ENCODE data around the gene LDLRAP1. TPM values are rescaled to one million over a fixed set of nuclear protein-coding genes. Genes with fewer than 3 reads are reported as not detected.

The LDLRAP1 gene
- total RNA-seq, 4 donors from 2014 or later: 25.1 to 40.9 (median 34.4) TPM

DNA sequence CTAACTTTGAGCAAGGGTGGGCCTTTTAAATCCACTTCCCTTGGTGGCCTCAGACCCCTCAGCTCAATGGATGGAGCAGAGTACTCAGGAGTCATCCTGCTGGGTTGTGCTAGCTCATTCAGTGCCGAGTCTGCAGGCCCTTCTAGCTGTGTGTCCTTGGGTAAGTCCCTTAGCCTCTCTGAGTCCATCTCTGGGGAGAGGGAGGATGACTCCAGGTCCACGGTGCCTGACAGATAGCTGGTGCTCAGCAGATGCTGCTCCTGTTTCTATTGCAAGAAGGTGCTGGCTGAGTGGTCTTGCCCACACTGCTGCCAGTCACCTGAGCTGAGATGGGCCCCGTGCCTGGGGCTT, 11.0 kb downstream of the LDLRAP1 start:
- DNase-seq: no peak
- intact Hi-C loops (cut with DNase I): no loop called here
- Histone ChIP-seq H3K9me3 (no peaks in the 10 kb centered on the region), H3K27ac (no peak overlapping the region), H3K4me1 (peaks cover 26 to 45% of the 10 kb centered on the region in 2 donors), H3K27me3 (no peaks in the 10 kb centered on the region), H3K36me3 (peaks cover 4 to 10% of the 10 kb centered on the region in 2 donors), H3K4me3 (replicated peaks in 1 of 3) (no peak overlapping the region)
- 70 to 96% methylated on average over 1 to 3 of the region's 3 CpGs for WGBS, 2 donors
- TF ChIP-seq POLR2A (IDR thresholded peaks at IDR 0.05): no peak
- TF ChIP-seq, protein P1, sequence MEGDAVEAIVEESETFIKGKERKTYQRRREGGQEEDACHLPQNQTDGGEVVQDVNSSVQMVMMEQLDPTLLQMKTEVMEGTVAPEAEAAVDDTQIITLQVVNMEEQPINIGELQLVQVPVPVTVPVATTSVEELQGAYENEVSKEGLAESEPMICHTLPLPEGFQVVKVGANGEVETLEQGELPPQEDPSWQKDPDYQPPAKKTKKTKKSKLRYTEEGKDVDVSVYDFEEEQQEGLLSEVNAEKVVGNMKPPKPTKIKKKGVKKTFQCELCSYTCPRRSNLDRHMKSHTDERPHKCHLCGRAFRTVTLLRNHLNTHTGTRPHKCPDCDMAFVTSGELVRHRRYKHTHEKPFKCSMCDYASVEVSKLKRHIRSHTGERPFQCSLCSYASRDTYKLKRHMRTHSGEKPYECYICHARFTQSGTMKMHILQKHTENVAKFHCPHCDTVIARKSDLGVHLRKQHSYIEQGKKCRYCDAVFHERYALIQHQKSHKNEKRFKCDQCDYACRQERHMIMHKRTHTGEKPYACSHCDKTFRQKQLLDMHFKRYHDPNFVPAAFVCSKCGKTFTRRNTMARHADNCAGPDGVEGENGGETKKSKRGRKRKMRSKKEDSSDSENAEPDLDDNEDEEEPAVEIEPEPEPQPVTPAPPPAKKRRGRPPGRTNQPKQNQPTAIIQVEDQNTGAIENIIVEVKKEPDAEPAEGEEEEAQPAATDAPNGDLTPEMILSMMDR (IDR thresholded peaks at IDR 0.05): no peak

DNA sequence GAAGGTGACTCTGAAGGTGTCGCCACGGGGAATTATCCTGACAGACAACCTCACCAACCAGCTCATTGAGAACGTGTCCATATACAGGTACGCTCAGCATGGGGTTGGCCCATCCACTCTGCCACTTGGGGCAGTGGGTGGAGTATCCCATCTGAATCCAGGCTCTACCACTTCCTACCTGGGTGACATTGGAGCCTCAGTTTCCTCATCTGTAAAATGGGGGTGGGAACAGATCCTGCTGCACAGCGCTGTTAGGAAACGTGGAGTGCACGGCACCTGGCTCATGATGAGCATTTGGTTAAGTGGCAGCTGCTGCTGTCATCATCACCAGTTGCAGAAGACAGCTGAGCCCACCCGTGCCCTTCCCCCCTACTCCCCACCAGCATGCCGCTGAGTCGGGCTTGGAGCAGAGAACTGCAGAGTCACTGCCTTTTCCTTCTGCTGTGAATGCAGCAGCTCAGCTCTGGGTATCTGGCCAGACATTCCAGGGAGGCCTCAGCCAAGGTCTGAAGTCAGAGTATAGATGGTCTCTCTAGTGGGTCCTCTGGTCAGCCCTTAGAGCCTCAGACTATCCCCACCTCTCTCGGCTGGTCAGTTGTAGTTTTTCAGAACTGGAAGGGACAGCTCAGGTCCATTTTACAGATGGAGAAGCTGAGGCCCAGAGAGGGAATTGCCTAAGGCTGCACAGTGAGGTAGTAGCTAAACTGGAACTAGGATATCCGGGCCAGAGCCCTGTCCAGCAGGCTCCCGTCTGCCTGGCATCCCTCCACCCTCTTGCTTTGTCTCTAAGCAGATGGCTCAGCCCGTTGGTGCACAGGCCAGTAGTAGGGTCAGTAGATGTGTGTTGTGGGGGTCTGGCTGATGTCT, 11.7 kb downstream of the LDLRAP1 start:
- H3K4me1 ChIP-seq: peaks cover 19 to 38% of the 10 kb centered on the region in 2 donors
- no peaks in the 10 kb centered on the region for H3K27me3 ChIP-seq
- TF ChIP-seq POLR2A (IDR thresholded peaks at IDR 0.05): no peak
- TF ChIP-seq, protein P1 (IDR thresholded peaks at IDR 0.05): no peak
- no peak overlapping the region for H3K4me3 ChIP-seq (replicated peaks in 1 of 3)
- no peak for DNase-seq
- H3K36me3 ChIP-seq: peaks cover 4 to 10% of the 10 kb centered on the region in 2 donors
- H3K9me3 ChIP-seq: no peaks in the 10 kb centered on the region
- intact Hi-C loops (cut with DNase I): no loop called here
- 95 to 97% methylated on average over 13 to 14 of the region's 14 CpGs for WGBS, 2 donors
- H3K27ac ChIP-seq: no peak overlapping the region

DNA sequence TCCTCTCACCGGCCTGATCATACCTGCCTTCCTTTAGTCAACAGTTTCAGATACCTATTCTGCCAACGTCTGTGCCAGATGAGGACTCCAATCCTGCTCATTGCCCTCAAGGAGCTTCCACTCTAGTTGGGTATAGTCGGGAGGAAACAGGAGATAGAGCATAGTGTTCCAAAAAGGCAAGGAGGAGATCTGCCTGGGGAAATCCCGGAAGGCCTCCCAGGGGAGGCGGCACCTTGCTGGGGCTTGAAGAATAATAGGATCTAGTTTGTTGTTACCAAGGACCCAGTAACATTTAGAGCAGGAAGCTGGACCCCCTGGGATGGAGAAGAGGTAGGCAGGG, 12.3 kb downstream of the LDLRAP1 start:
- no peak overlapping the region for H3K4me3 ChIP-seq (replicated peaks in 1 of 3)
- DNase-seq: no peak
- no peaks in the 10 kb centered on the region for H3K9me3 ChIP-seq
- WGBS, 2 donors: 90 to 97% methylated on average over 5 of the region's 5 CpGs
- H3K27ac ChIP-seq: no peak overlapping the region
- TF ChIP-seq, protein P1 (IDR thresholded peaks at IDR 0.05): no peak
- TF ChIP-seq POLR2A (IDR thresholded peaks at IDR 0.05): no peak
- peaks cover 4 to 10% of the 10 kb centered on the region in 2 donors for H3K36me3 ChIP-seq
- intact Hi-C loops (cut with DNase I): no loop called here
- no peaks in the 10 kb centered on the region for H3K27me3 ChIP-seq
- peaks cover 13 to 32% of the 10 kb centered on the region in 2 donors for H3K4me1 ChIP-seq

DNA sequence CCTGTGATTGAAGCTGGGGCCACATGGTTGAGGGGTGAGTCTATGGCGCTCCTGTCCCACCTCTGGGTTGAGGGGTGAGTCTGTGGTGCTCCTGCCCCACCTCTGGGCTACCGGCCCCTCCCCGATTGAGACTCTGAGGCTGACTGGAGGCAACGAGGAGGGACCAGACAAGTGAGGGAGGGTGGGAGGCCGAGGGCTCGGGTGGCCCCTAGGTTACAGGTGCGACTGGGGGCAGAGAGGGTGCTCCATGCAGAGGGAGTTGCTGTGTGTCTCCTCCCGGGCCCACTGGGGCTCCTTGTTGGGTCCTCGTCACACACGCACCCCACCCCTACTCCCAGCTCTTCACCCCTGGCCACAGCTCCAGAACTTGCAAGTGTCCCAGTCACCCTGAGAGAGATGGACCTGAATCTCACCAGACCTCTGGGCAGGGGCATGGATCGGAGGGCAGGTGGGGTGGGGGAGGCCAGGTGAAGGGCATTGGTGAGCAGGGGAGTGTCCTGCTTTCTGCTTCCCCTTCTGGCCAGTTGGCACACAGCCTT, 12.8 kb downstream of the LDLRAP1 start:
- no peak for DNase-seq
- Histone ChIP-seq H3K36me3 (peaks cover 4 to 10% of the 10 kb centered on the region in 2 donors), H3K4me1 (peaks cover 11 to 27% of the 10 kb centered on the region in 2 donors), H3K27me3 (no peaks in the 10 kb centered on the region), H3K9me3 (no peaks in the 10 kb centered on the region), H3K27ac (peak overlapping the region in 1 of 3 donors; percentile 10), H3K4me3 (replicated peaks in 1 of 3) (no peak overlapping the region)
- WGBS, 2 donors: 92 to 98% methylated on average over 6 to 11 of the region's 11 CpGs
- TF ChIP-seq, protein P1 (IDR thresholded peaks at IDR 0.05): no peak
- TF ChIP-seq POLR2A (IDR thresholded peaks at IDR 0.05): no peak
- intact Hi-C loops (cut with DNase I): no loop called here

Measured in thyroid gland (tissue), 4 donors.